Glutamatergic neuron (in vitro differentiated cells): ENCODE measurements around the gene WT1. TPM values are rescaled to one million over a fixed set of nuclear protein-coding genes. Genes with fewer than 3 reads are reported as not detected.

Experiments
- DNase-seq: peaks from one replicate; pipeline ENCODE4 v3.0.0; 2022
- H3K27ac Mint-ChIP-seq: one replicate; pipeline ENCODE4 v1.8.0; 2020; ENCODE audit warnings: mild to moderate bottlenecking, mixed read lengths, inconsistent platforms; ENCODE audit not compliant: unreplicated experiment
- H3K27me3 Mint-ChIP-seq: one replicate; pipeline ENCODE4 v1.8.0; 2020; ENCODE audit warnings: mild to moderate bottlenecking, moderate library complexity, mixed read lengths, inconsistent platforms; ENCODE audit not compliant: unreplicated experiment
- H3K36me3 Mint-ChIP-seq: one replicate; pipeline ENCODE4 v1.8.0; 2020; ENCODE audit warnings: mild to moderate bottlenecking, mixed read lengths, inconsistent platforms; ENCODE audit not compliant: unreplicated experiment
- H3K4me1 Mint-ChIP-seq: one replicate; pipeline ENCODE4 v1.8.0; 2020; ENCODE audit warnings: mild to moderate bottlenecking, low read depth, mixed read lengths, inconsistent platforms; ENCODE audit not compliant: unreplicated experiment
- H3K4me3 Mint-ChIP-seq: one replicate; pipeline ENCODE4 v1.8.0; 2020; ENCODE audit warnings: mild to moderate bottlenecking, mixed read lengths, inconsistent platforms; ENCODE audit not compliant: unreplicated experiment
- H3K9me3 Mint-ChIP-seq: one replicate; pipeline ENCODE4 v1.8.0; 2020; ENCODE audit warnings: mild to moderate bottlenecking, moderate library complexity, mixed read lengths, inconsistent platforms; ENCODE audit not compliant: unreplicated experiment
- CTCF ChIP-seq: fragments of 200-600 bp; sonication (generic); IDR thresholded peaks from one replicate; pipeline ENCODE4 v1.5.0; 2021; ENCODE audit not compliant: partially characterized antibody, unreplicated experiment
- total RNA-seq: library from RNA; stranded (reverse); fragmentation: NEBNext Ultra II Directional; extraction: Animal tissue kit (Norgen Biotek cat#: 25700); gene quantifications from one replicate; pipeline ENCODE4 v1.2.1, GENCODE V29; 2021; ENCODE audit not compliant: unreplicated experiment

WT1 gene
- total RNA-seq, 1 donor from 2014 or later, result not detected

- no peaks in the 10 kb centered on the region for H3K27me3 Mint-ChIP-seq
- DNase-seq, result no peak
- H3K4me1 Mint-ChIP-seq, result no peaks in the 10 kb centered on the region
- H3K27ac Mint-ChIP-seq, result no peak overlapping the region
- no peaks in the 10 kb centered on the region for H3K36me3 Mint-ChIP-seq
- no peak overlapping the region for H3K4me3 Mint-ChIP-seq
- peaks cover 3% of the 10 kb centered on the region for H3K9me3 Mint-ChIP-seq
- no peak for TF ChIP-seq CTCF
Observed at GRCh38 chr11:32400196-32400595, 35.1 kb downstream of the WT1 start.

GRCh38 chr11:32396991-32397390, 38.3 kb downstream of the WT1 start:
- Mint-ChIP-seq H3K36me3 (no peaks in the 10 kb centered on the region), H3K9me3 (peaks cover 6% of the 10 kb centered on the region), H3K27ac (no peak overlapping the region), H3K4me3 (no peak overlapping the region), H3K4me1 (no peaks in the 10 kb centered on the region), H3K27me3 (no peaks in the 10 kb centered on the region)
- no peak for DNase-seq
- no peak for TF ChIP-seq CTCF

GRCh38 chr11:32396331-32396730, 39.0 kb downstream of the WT1 start:
- Mint-ChIP-seq H3K9me3 (peaks cover 6% of the 10 kb centered on the region), H3K27ac (no peak overlapping the region), H3K4me3 (no peak overlapping the region), H3K4me1 (no peaks in the 10 kb centered on the region), H3K27me3 (no peaks in the 10 kb centered on the region), H3K36me3 (no peaks in the 10 kb centered on the region)
- no peak for TF ChIP-seq CTCF
- DNase-seq, result no peak

GRCh38 chr11:32395127-32395526, 40.2 kb downstream of the WT1 start:
- TF ChIP-seq CTCF, result no peak
- H3K27ac Mint-ChIP-seq, result no peak overlapping the region
- no peak overlapping the region for H3K4me3 Mint-ChIP-seq
- peaks cover 6% of the 10 kb centered on the region for H3K9me3 Mint-ChIP-seq
- H3K27me3 Mint-ChIP-seq, result no peaks in the 10 kb centered on the region
- no peaks in the 10 kb centered on the region for H3K4me1 Mint-ChIP-seq
- no peak for DNase-seq
- no peaks in the 10 kb centered on the region for H3K36me3 Mint-ChIP-seq

- Mint-ChIP-seq H3K9me3 (peaks cover 3% of the 10 kb centered on the region), H3K27ac (no peak overlapping the region), H3K27me3 (no peaks in the 10 kb centered on the region), H3K4me1 (no peaks in the 10 kb centered on the region), H3K4me3 (no peak overlapping the region), H3K36me3 (no peaks in the 10 kb centered on the region)
- no peak for DNase-seq
- TF ChIP-seq CTCF, result no peak
Observed at GRCh38 chr11:32392840-32393239, 42.5 kb downstream of the WT1 start.
